ENCODE data around the gene KDM5B. TPM values are rescaled to one million over a fixed set of nuclear protein-coding genes. Genes with fewer than 3 reads are reported as not detected.

The KDM5B gene
- total RNA-seq, 3 donors from 2014 or later = 64.7 to 92.7 (median 68.1) TPM

DNA sequence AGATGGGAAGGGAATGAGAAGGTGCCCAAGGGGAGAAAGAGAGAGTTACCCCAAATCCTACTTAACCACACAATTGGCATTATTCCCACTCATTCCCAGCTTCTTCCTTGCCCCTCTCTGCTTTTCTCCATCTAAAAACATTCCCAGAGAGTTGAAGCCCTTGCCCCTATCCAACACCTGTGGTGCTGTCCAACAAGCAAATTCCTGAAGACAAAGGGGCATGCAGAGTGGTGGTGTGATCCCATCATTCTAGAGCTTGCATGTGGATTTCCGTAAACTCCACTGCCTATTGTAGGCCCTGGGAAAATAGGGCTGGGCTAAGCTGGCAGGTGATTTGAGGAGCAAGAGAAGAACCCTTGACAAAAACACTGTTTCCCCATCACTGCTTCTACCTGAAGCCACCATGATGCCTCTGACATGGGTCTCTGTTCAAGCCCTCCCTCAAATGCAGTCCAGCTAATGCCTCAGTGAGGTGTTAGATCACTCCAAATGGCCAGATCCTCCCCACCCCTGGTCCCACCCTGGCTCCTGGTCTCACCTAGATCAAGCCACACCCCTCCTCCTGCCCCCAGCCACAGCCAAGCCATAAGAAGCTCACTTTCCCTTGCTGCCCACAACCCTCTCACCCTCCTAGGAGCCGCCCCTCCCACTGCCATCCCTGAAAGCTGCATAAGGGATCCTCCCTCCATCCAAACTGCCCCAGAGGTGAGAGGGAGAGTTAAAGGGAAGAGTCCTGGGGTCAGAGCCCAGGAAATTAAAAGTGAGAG is 127.5 kb downstream of the KDM5B start:
- no peaks in the 10 kb centered on the region for H3K4me1 ChIP-seq (ENCODE audit: low read depth)
- TF ChIP-seq, protein P1, sequence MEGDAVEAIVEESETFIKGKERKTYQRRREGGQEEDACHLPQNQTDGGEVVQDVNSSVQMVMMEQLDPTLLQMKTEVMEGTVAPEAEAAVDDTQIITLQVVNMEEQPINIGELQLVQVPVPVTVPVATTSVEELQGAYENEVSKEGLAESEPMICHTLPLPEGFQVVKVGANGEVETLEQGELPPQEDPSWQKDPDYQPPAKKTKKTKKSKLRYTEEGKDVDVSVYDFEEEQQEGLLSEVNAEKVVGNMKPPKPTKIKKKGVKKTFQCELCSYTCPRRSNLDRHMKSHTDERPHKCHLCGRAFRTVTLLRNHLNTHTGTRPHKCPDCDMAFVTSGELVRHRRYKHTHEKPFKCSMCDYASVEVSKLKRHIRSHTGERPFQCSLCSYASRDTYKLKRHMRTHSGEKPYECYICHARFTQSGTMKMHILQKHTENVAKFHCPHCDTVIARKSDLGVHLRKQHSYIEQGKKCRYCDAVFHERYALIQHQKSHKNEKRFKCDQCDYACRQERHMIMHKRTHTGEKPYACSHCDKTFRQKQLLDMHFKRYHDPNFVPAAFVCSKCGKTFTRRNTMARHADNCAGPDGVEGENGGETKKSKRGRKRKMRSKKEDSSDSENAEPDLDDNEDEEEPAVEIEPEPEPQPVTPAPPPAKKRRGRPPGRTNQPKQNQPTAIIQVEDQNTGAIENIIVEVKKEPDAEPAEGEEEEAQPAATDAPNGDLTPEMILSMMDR (IDR thresholded peaks at IDR 0.05) = no peak
- peaks cover 5% of the 10 kb centered on the region for H3K9me3 ChIP-seq
- H3K4me3 ChIP-seq = no peak overlapping the region
- H3K36me3 ChIP-seq (ENCODE audit: low read depth) = no peaks in the 10 kb centered on the region
- intact Hi-C loops (cut with DNase I, micrococcal nuclease) = no loop called here
- no peak for ATAC-seq
- DNase-seq = no peak

DNA sequence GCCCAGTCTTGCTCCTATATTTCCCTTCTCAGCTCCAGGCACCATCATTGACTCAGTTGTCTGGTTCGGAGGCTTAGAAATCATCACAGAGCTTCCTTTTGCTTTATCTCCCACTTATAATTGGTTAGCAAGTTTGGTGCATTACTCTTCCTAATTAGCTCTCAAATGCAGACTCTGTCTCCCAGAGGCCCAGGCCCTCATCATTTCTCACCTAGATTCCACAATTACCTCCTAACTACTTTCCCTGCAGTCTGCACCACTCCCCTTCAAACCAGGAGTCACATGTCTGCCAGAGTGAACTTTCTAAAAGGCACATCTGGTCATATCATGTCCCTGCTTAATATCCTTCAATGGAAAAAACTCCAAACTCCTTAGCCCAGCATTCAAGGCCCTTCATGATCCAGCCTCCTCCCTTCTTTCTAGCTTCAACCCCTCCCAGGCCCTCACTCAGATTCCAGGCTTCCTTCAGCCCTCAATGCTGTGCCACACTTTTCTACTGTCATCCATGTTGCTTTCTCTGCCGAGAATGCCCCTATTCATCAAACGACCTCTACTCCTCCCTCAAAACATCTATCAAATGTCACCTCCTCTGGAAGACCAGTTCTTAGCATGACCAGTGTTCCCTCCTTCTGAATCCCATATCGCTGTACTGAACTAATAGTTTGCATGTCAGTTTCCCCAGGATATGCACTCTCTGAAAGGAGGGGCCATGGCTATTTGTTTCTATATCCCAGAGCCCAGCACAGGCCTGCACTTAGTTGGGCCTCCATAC is 128.6 kb downstream of the KDM5B start:
- peaks cover 5% of the 10 kb centered on the region for H3K9me3 ChIP-seq
- DNase-seq (no peak), ATAC-seq (no peak)
- H3K36me3 ChIP-seq (ENCODE audit: low read depth) = no peaks in the 10 kb centered on the region
- no peaks in the 10 kb centered on the region for H3K4me1 ChIP-seq (ENCODE audit: low read depth)
- no peak overlapping the region for H3K4me3 ChIP-seq
- intact Hi-C loops (cut with DNase I, micrococcal nuclease) = no loop called here
- TF ChIP-seq, protein P1 (IDR thresholded peaks at IDR 0.05) = no peak

- Histone ChIP-seq H3K9me3 (peaks cover 5% of the 10 kb centered on the region), H3K36me3 (ENCODE audit: low read depth) (no peaks in the 10 kb centered on the region), H3K4me3 (no peak overlapping the region), H3K4me1 (ENCODE audit: low read depth) (no peaks in the 10 kb centered on the region)
- DNase-seq (no peak), ATAC-seq (no peak)
- TF ChIP-seq, protein P1 (IDR thresholded peaks at IDR 0.05) = no peak
- intact Hi-C loops (cut with DNase I, micrococcal nuclease) = no loop called here
Measured at GRCh38 chr1:202677433-202677832, 130.8 kb downstream of the KDM5B start.

Other genes with a start within 250 kb of the KDM5B start
- gene SYT2, start 98.0 kb downstream of the KDM5B start, total RNA-seq = under 1 TPM in 2 of 3 donors, not detected in 1; 0.16 to 0.43 TPM
- gene PCAT6, start 2.5 kb upstream of the KDM5B start, total RNA-seq = 1 to 10 TPM in 2 of 3 donors, under 1 TPM in 1; 0.69 to 1.3 (median 1.0) TPM
- gene RABIF, start 80.7 kb upstream of the KDM5B start, total RNA-seq = 10 to 100 TPM; 11.7 to 14.7 (median 11.9) TPM
- gene KLHL12, start 118.8 kb upstream of the KDM5B start, total RNA-seq = 10 to 100 TPM; 26.4 to 33.4 (median 28.2) TPM
- gene ADIPOR1, start 149.9 kb upstream of the KDM5B start, total RNA-seq = 10 to 100 TPM; 61.6 to 78.4 (median 65.8) TPM
- 10 to 100 TPM; 22.6 to 44.8 (median 28.4) TPM for gene CYB5R1, start 158.8 kb upstream of the KDM5B start, total RNA-seq
- gene TMEM183A, start 199.0 kb upstream of the KDM5B start, total RNA-seq = 100 to 1,000 TPM in 1 of 3 donors, 10 to 100 TPM in 2; 73.9 to 108 (median 93.2) TPM
- gene PPFIA4, start 218.1 kb upstream of the KDM5B start, total RNA-seq = 1 to 10 TPM in 1 of 3 donors, under 1 TPM in 2; 0.43 to 4.0 (median 0.60) TPM